22Rv1 (cell line): Measurements from ENCODE around the gene DCAF10.

Experiments
- H3K27ac ChIP-seq: fragments of 450-650 bp; 2 replicates; pipeline ENCODE4 v1.5.1; 2017
- ZFX ChIP-seq: fragments of 450-650 bp; IDR thresholded peaks from 2 replicates; pipeline ENCODE4 v1.6.1; 2017; ENCODE audit warnings: antibody characterized with exemption, borderline replicate concordance
- TF ChIP-seq, protein P1 (sequence below): fragments of 450-650 bp; IDR thresholded peaks from 2 replicates; pipeline ENCODE4 v1.5.1; 2017; ENCODE audit warnings: mild to moderate bottlenecking

DCAF10 gene

DNA sequence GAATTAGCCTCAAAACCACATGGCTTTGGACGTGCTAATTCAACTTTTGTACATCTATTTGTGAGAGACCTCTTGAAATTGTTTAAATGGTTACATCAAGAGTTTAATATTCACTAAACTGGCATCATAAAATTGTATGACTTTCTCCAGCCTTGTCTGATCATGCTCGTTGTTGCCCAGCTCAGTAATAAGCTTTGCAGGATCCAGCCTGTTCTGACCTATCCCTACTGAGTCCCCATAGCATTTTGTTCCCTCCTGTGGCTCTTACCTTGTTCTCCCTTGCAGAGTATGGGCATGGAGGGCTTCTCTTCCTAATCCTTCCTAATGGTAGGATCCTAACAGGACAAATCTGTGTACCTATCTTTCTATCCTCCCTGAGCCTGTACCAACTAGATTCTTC, 22.1 kb upstream of the DCAF10 start:
- no peak overlapping the region for H3K27ac ChIP-seq
- TF ChIP-seq, protein P1, sequence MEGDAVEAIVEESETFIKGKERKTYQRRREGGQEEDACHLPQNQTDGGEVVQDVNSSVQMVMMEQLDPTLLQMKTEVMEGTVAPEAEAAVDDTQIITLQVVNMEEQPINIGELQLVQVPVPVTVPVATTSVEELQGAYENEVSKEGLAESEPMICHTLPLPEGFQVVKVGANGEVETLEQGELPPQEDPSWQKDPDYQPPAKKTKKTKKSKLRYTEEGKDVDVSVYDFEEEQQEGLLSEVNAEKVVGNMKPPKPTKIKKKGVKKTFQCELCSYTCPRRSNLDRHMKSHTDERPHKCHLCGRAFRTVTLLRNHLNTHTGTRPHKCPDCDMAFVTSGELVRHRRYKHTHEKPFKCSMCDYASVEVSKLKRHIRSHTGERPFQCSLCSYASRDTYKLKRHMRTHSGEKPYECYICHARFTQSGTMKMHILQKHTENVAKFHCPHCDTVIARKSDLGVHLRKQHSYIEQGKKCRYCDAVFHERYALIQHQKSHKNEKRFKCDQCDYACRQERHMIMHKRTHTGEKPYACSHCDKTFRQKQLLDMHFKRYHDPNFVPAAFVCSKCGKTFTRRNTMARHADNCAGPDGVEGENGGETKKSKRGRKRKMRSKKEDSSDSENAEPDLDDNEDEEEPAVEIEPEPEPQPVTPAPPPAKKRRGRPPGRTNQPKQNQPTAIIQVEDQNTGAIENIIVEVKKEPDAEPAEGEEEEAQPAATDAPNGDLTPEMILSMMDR, result no peak
- no peak for TF ChIP-seq ZFX

DNA sequence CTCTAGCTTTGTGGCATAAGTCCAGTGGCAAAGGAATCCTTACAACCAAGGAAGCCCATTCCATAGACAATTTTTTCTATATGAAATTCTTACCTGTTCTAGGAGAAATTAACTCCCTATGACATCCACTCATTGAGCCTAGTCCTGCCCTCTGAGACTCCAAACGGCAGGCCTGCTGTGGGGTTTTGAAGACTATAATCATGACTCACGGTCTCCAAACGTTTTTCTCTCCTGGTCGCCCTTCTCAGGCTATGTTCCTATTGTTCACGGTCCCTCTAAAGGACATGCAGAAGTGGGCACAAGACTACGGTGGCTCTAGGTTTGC, 16.3 kb upstream of the DCAF10 start:
- peak overlapping the region; percentile 82 for H3K27ac ChIP-seq
- TF ChIP-seq, protein P1, result no peak
- TF ChIP-seq ZFX, result no peak

DNA sequence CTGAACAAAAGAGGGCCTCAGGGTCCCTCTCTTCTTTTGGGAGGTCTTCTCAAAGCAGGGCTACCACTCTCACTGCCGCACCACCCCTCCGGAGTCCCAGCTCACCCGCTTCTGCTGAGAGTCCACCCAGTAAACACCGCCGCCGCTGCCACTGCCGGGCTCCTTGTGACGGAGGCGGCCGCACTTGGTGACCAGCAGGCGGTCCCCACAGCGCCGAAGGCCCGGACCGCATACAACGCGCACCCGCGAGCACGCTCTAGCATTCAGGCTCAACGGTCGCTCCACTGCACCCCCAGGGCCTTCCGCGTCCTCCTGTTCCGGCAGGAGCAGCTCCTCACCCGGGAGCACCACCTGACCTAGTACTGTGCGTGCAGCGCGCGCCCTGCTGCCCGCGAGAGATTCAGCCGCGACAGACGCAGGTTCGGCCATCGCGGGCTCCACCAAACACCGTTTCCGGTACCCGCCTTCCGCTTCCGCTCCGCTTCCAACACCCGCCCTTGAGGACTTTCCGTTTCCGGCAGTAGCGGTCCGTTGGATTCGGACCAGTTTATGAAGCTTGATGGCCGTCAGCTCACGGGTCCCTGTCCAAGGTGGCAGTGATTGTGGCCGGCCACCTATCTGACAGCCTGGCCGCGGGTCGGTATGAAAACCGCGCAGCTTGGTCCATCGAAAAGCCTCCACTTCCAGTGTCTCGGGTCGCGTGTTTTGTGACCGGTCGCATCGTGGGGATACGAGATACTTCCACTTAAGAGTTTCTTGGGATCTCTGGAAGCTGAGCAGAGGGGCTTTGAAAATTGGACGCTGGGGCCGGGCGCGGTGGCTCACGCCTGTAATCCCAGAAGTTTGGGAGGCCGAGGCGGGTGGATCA, 15.7 kb upstream of the DCAF10 start, which contains the start of gene EXOSC3:
TSS of gene EXOSC3 (minus strand) at position 449 of the 868 bp plus-strand sequence. CDS start at position 429, 20 bp downstream.
- H3K27ac ChIP-seq, result peak within 1 kb of the TSS; percentile 82
- no peak for TF ChIP-seq ZFX
- TF ChIP-seq, protein P1, result no peak

DNA sequence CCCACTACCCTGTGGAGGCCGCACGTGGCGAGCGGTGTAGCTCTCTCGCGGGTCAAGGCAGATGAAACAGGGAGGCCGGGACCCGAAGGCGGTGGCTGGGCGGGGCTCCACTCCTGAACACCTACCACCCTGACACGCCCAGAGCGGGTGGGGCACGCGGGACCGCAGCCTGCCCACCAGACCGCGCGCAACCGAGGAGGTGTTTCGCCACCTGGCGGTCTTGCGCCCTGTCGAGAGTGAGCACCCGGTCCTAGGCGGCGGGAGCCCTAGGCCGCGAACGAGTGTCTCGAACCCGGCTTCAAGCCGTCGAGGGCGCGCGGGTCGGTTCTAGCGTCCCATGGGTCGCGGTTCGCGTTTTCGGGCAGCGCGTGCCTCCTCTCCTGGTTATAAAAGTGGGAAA, 13.5 kb upstream of the DCAF10 start:
- H3K27ac ChIP-seq, result no peak overlapping the region
- no peak for TF ChIP-seq ZFX
- TF ChIP-seq, protein P1, result no peak

DNA sequence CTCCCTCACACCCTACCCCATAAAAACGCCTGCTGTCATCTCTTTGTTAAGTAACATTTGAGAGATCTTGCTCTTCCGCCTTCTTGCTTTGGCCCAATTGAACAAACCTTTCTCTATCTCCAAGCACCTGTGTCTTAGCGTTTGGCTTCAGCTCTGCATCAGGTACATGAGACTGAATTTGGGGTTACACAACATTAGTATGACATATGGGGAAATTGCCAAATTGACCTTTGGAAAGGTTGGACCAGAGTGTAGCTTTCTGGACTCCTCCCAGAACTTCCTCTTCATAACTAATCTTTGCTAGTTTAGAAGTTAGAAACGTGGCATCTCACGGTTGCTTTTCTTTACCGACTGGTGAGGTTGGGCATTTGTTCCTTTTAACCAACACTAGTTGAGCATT, 12.3 kb upstream of the DCAF10 start:
- H3K27ac ChIP-seq, result no peak overlapping the region
- no peak for TF ChIP-seq ZFX
- TF ChIP-seq, protein P1, result no peak

DNA sequence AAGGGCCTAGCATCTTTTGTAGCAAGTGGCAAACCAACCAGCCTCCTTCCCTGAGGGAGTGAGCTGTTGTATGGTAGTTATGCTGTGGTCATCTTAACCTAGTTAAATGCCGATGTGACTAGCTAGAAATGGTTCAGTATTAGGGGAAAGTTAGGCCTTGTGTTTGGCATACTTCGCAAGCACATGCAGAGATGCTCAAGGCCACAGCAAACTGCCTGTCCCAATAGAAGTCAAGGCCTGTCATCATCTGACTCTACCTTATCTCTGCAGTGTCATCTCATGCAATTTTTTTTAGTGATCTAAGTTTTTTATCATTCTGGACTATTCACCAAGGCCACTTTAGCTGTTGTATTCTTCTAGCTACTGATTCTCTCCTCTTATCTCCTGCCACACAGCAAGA, 10.5 kb upstream of the DCAF10 start:
- no peak overlapping the region for H3K27ac ChIP-seq
- TF ChIP-seq, protein P1, result no peak
- no peak for TF ChIP-seq ZFX

DNA sequence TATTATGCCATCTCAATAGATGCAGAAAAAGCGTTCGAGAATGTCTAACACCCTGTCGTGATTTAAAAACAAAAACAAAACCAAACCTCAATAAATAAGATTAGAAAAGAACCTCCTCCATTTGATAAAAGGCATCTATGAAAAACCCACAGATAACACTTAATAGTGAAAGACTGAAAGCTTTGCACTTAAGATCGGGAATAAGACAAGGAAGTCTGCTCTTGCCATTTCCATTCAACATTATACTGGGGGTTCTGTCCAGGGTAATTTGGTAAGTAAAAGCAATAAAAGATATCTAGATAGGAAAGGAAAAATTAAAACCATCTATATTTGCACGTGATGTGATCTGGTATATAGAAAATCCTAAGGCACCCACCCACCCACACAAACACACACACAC, 8.5 kb upstream of the DCAF10 start:
- H3K27ac ChIP-seq, result no peak overlapping the region
- TF ChIP-seq, protein P1, result no peak
- no peak for TF ChIP-seq ZFX
